Fibroblast of mammary gland (primary cell): ENCODE measurements around the gene CENPH.
A peak's percentile ranks its signal among the peaks of the same experiment; 100 is the strongest.
"Not testable (repeated sequence)": the region's sequence is repeated elsewhere in the genome, so short reads cannot be mapped to it uniquely, and the experiment has no call there.

Source experiments
- DNase-seq: peaks from one replicate; pipeline ENCODE4 v3.0.0-alpha.2; 2010; ENCODE audit warnings: low read depth
- H3K4me3 ChIP-seq: 2 replicates; pipeline ENCODE4 v1.5.1; 2011; ENCODE audit warnings: low read depth, mild to moderate bottlenecking, low read length, moderate library complexity; ENCODE audit not compliant: control insufficient read depth
- CTCF ChIP-seq: conservative IDR thresholded peaks from 2 replicates; pipeline ENCODE4 v1.5.1; 2011; ENCODE audit warnings: low read depth, low read length, inconsistent platforms; ENCODE audit not compliant: control insufficient read depth, insufficient read depth

The CENPH gene

GRCh38 chr5:69217548-69218526 is 28.5 kb downstream of the CENPH start:
- no peak for TF ChIP-seq CTCF
- peak overlapping the region; percentile 98 for H3K4me3 ChIP-seq
- peak; percentile 90 for DNase-seq

GRCh38 chr5:69219939-69220338 is 30.6 kb downstream of the CENPH start:
- TF ChIP-seq CTCF, result no peak
- no peak overlapping the region for H3K4me3 ChIP-seq
- no peak for DNase-seq

- DNase-seq, H3K4me3 ChIP-seq: not testable (repeated sequence)
These were observed 31.0 kb downstream of the CENPH start for GRCh38 chr5:69220371-69220770.

GRCh38 chr5:69220833-69221232 is 31.4 kb downstream of the CENPH start:
- not testable (repeated sequence) for H3K4me3 ChIP-seq, DNase-seq

- no peak for DNase-seq
- H3K4me3 ChIP-seq, result no peak overlapping the region
- TF ChIP-seq CTCF, result no peak
These were observed 35.1 kb downstream of the CENPH start for GRCh38 chr5:69224520-69224919.

GRCh38 chr5:69225860-69226259 is 36.5 kb downstream of the CENPH start:
- H3K4me3 ChIP-seq, result no peak overlapping the region
- no peak for DNase-seq
- TF ChIP-seq CTCF, result no peak

- DNase-seq, result no peak
- no peak for TF ChIP-seq CTCF
- H3K4me3 ChIP-seq, result no peak overlapping the region
These were observed 40.8 kb downstream of the CENPH start for GRCh38 chr5:69230181-69230580.
